HG03097 (cell line): ENCODE measurements around the gene IER5.

Experiments
- ATAC-seq: cut with Tn5 transposase; IDR thresholded peaks from one replicate; pipeline ENCODE4 v1.9.1; 2021; ENCODE audit not compliant: unreplicated experiment, low FRiP score

The IER5 gene

DNA sequence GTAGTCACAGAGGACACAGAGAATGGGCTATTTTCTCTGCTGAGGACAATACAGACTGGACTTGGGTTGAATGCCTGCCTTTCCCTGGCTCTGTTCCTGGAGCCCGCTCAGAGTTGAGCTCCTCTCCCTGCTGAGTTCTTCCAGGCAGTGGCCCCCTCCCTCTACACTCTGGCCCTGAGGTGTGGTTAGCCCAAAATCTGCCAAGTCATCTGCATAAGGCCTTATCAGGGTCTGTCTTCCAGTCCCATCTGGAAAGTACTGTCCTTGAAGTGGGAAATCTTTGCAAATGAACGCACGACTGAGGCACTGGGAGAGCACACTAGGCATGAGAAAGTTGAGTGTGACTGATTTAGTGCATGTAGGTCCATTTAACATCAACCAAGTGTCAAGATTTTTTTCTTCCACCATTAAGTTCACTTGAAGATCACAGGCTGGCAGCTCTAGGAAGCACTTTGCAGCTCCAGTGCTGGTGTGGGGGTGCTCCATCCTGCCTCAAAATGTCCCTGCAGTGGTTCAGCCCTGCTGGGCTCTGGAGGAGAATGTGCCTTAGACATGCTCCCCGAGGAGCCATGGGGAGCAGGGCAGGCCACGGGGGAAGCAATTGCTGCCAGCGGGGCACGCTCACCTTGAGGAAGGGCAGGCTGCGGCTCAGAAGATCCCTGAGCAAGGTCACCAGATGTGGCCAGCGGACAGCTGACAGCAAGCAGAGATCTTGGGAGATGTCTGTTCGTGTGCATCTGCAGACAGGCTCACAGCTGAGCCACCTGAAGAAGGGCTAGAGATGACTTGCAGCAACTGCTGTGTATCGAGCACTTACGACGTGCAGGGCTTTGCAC lies 41.5 kb downstream of the IER5 start:
- no peak for ATAC-seq

DNA sequence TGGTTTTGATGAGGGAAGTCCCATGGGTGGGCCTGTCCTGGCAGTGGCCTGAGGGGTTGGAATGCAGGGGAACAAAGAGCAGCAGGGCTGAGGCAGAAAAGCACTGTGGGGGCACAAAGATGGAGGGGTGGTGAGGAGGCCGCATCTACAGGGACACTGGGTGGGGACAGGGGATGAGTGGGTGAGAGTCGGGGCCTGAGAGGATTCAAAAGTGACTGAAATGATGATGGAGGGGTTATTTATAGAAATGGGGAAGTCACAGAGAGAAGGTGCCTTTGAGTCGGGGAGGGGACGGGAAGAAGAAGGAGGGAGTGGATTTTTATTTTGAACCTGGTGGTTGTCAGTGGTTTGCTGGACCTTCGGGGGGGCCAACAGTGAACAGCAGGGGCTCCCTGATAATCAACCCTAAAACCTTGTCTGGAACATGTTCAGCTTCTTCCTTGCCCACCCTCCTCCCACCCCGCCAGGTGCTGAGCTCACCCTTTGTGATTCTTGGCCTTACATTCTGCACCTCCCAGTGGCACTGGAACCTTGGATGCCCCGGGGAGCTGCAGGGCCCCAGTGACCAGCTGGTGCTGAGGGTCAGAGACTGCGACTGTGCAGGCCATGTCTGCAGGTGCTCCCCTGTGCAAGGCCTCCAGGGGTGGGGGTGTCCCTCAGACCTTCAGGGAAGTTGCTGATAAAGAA lies 42.9 kb downstream of the IER5 start:
- no peak for ATAC-seq

DNA sequence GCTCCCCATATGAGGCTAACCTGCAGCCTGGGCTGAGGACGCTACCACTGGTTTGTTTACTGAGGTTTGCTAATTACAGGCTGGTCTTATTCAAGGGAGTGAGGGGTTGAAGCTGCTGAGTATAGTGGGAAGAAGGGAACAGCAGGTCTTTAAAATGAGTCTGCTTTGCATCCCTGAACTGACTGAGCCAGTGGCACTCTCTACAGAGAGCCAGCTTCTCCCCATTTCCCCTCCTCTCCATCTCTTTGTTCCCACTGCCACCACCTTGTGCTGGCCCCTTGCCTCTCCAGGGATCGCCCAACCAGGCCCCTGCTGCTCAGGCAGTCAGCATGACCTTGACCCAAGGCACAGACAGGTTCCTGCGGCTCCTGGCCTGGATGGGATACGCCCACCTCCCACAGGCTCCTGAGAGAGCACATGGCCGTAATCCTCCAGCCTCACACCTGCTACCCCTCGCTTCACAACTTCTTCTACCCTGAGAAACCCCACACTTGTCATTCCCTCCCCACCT lies 45.0 kb downstream of the IER5 start:
- no peak for ATAC-seq

DNA sequence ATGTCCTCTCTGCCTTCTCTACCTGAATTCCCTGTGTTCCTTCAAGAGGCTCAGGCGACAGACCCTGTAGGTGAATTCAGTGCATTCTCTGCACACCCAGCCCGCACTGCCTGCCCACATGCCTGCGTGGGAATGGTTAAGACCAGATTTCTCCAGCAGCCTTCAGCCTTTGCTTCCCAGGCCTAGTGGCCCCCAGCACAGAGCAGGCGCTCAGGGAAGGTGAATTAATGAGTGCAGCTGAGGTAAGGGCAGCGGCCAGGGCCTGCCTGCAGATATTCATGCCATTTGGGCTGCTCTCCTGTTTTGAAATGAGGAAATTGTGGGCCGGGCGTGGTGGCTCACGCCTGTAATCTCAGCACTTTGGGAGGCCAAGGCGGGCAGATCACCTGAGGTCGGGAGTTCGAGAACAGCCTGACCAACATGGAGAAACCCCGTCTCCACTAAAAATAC lies 45.5 kb downstream of the IER5 start:
- ATAC-seq = no peak

DNA sequence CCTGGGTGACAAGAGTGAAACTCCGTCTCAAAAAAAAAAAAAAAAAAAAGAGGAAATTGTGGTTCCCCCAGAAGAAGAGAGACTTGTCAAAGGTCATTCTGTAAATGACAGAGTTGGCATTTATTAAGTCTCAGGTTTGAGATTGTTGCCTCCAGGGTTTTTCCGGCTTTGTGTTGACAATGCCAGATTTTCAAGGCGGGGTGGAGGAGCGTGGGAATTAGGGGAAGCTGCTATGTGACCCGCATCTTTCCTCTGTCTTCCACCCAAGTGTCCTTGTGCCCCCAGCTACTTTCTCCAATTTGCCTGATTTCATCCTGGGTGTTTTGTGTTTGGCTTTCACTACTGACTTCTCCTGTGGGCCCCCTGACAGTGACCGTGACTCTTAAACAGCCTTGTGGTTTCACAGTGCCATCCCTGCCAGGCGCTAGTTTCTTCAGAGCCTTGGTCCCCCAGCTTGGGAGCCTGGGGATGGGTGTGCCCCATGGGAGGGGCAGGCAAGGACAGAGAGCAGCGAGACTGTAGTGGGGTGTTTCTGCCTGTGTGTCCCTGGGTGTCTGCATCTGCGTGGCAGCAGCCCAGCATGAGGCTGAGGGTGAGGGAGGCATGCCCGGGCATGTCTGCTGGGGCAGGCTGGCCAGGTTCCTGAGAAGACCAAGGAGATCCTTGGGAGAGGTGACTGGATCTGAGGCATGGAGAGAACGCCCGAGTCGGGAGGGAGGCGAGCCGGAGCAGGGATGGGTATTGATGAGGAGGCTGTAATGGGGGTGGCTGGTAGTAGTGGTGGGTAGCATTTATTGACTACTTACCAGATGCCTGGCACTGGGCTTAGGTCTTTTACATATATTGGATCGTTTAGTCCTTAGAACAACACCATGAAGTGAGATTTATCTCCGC lies 46.3 kb downstream of the IER5 start:
- ATAC-seq = peak; percentile 43

DNA sequence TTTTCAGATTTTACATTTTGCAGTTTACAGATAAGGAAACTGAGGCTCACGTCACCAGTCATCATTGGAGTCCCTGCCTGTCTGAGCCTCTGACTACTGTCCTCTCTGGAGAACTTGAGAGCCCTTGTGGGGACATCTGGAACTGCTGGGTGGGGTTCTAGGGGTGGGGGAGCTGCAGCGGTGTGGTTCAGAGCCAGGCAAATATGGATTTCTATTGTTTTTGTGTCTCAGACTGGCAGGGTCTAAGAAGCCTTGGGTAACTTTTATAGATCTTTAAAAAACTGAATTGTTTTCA lies 46.9 kb downstream of the IER5 start:
- ATAC-seq = no peak

DNA sequence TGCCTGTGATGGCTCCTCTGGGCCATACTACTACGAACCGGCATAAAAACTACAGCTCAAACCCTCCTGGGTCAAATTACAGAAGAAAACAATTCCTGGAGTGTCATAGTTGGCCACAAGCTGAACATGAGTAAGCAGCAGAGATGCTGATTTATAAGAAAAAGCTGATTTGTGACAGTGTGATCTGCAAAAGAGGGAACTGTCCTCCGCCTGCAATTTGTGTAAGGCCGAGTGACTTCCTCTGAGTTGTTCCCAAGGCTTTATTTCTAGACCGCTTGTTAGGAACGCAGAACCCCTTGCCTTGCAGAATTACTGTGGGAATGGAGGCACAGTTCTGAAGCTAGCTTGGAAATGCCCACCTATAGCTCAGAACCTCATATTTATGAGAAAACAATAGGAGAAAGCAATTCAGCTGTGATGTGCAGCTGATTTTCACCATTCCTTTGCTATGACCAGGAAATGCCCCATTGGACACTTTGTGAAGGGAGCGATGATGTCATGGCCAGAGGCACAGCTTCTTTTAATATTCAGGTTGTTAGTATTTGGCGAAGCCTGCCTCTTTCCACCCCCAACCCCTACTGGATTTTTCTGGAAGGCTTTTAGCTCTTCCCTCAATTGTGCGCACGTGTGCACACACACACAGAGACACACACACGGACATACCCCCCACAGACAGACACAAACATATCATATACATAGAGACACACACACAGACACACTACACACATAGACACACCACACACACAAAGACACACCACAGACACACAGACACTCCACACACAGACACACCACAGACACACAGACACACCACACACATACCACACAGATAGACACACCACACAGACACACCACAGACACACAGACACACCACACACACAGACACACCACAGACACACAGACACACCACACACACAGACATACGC lies 47.6 kb downstream of the IER5 start:
- ATAC-seq = no peak

DNA sequence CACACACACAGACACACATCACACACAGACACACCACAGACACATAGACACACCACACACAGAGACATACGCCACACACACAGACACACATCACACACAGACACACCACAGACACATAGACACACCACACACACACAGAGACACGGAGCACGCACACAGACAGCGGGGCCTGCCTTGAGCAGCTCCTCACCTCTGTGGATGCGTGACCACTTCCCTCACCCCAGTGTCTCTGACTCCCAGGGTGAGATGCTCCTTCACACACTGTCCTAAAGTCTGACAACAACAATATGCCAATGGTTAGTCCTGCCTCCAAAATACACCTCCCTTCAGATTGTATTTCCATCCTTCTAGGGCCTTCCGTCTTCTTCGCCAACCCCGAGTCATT lies 48.2 kb downstream of the IER5 start:
- no peak for ATAC-seq

DNA sequence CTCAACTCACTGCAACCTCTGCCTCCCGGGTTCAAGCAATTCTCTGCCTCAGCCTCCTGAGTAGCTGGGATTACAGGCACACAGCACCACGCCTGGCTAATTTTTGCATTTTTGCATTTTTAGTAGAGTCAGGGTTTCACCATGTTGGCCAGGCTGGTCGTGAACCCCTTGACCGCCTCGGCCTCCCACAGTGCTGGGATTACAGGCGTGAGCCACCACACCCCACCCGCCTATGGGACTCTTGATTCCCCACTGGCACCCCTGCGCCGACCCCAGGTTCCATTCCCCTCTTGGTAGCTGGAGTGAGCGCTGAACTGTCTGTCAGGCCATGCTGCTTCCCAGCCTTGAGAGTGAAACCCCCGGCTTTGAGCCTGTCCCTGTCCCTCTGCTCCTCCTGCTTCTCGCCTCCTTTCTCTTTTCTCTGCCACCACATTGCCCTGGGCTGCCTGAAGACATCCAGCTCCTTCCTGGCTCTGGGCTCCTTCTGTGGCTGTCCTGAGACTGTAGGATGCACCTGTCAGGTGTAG lies 48.8 kb downstream of the IER5 start:
- ATAC-seq = no peak

DNA sequence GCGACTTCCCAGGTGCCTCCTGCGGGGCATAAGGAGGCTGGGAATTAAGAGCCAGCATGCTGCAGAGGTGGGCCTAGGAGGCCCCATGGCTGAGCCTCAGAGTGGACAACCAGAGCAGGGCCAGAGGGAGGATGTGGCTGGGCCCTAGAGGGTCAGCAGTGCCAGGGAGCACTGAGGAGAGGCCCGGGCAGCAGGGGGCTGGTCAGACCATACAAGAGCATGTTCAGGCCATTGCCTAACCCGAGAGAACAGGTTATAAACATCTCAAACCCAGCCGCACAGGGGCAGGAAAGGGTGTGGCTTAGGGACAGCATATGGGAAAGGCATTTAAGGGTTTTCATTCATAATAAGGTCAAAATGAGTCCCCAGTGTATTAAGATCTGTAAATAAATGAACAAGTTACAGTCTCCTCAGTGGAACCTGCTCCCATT lies 51.1 kb downstream of the IER5 start:
- ATAC-seq = no peak

DNA sequence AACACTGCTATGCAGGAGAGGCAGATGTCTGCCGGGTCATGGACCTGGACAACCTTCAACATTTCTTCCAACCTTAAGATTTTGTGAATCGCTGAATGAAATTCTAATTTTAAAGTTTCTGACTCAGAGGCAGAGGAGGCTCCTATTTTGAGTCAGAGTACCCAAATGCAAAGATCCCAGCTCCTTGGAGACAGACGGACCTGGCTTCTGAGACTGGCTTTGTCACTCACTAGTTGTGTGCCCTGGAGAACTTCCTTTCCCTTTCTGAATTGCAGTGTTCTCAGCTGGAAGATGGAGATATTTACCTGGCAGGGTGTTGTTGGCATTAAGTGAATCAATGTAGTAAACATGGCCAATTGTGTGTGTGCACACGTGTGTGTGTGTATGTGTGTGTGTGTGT lies 51.9 kb downstream of the IER5 start:
- ATAC-seq = no peak

DNA sequence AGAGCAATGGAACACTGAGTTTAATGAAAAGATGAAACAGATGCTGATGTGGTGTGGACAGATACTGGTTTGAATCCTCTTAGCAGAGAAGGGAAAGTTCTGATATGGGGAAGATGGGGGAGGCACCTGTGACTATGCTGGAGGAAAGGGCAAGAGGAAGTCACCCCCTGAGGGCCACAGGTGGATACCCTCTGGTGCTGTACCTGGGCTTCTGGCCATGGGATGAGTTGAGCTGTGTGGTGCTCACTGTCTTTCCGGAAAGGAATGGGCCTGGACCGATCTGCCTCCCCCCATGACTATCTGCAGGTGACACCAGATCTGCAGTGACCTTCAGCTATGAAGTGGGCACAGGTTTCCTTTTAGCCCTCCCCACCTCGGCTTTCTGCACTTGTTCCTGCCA lies 52.4 kb downstream of the IER5 start:
- no peak for ATAC-seq

DNA sequence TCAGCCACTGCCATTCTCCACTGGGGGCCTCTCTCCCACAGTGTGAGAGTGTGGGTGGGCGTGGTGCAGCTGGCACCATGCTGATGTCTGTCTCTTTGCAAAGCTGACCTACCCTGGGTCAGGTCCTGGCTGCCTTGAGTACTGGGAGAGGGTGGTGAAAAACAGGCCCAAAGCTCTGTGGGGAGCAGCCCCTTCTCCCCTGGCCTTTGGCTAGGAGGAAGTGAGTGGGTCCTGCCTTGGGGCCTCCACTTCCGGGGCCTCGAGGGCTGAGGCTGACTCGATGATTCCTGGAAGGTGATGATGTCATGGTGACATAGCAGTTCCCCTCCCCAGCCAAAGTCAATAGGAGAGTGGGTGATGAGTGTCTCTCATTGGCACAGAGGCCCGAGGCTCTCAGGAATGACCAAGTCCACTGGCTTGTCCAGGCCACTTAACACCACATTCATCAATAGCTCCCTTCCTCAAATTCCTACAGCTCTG lies 53.0 kb downstream of the IER5 start:
- ATAC-seq = no peak
